Measurements from ENCODE around the gene SH3BP4.

The SH3BP4 gene

DNA sequence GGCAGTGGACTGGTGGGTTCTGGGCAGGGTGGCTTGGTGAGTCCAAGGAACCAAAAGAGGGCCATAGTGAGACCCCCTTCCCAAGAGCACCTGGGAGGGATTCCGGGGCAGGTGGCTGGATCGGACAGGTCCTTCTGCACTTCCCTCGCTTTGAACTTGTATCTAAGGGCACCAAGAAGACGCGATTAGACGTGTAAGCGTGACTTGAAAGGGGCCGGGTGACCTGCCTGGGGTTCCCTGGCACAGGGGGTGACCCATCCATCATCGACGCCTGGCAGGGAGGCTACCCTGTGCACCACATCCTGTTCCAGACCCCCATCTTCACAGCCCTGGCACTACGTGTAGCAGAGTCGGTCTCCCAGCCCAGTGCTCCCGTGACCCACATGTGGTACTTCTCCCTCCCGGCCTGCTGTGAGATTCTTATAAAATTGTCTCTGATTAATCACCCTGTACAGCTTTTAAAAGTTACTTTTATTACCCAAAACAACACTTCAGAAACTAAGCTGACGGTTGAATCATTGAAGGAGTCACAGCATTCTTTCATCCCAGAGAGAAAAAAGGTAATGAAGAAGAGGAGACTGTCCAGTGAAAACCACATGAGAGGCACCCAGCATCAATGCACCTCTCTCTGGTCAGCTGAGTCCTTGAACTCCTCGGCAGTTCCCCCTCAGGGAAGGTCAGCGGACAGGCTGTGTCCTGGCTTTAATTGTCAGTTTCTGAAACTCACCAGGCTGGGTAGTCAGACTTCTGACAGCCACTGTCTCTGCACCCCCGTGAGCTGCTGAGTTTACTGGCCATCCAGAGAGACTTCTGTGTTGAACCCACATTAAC is 13.0 kb downstream of the SH3BP4 start:
- no peak overlapping the region for H3K4me3 ChIP-seq
- H3K27ac ChIP-seq = no peak overlapping the region
- H3K4me1 ChIP-seq = peaks cover 0 to 10% (median 2%) of the 10 kb centered on the region in 4 donors
- no peaks in the 10 kb centered on the region for H3K27me3 ChIP-seq
- TF ChIP-seq, protein P1, sequence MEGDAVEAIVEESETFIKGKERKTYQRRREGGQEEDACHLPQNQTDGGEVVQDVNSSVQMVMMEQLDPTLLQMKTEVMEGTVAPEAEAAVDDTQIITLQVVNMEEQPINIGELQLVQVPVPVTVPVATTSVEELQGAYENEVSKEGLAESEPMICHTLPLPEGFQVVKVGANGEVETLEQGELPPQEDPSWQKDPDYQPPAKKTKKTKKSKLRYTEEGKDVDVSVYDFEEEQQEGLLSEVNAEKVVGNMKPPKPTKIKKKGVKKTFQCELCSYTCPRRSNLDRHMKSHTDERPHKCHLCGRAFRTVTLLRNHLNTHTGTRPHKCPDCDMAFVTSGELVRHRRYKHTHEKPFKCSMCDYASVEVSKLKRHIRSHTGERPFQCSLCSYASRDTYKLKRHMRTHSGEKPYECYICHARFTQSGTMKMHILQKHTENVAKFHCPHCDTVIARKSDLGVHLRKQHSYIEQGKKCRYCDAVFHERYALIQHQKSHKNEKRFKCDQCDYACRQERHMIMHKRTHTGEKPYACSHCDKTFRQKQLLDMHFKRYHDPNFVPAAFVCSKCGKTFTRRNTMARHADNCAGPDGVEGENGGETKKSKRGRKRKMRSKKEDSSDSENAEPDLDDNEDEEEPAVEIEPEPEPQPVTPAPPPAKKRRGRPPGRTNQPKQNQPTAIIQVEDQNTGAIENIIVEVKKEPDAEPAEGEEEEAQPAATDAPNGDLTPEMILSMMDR (IDR thresholded peaks at IDR 0.05) = no peak
- H3K9me3 ChIP-seq = no peaks in the 10 kb centered on the region
- intact Hi-C loops (cut with DNase I; ENCODE audit: low total_unique reads) = no loop called here
- peaks cover 0 to 4% (median 0%) of the 10 kb centered on the region in 3 donors for H3K36me3 ChIP-seq
- peak in 1 of 2 donors; percentile 53 for DNase-seq

DNA sequence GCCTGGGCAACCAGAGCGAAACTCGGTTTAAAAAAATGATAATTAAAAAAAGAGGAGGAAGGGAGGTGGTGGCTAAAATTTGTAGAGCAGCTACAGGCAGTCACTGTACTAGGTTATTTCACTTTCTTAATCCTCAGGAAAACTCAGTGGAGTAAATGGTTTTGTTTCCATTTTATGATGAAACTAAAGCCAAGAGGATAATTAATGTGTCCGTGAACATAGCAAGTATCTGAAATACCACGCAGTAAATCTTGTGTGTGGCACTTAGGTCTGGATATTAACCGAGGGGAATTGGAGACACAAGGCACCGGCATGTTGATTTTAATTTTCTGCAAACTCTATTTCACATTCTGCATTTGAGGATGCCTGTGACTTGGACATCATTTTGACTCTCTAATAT is 14.5 kb downstream of the SH3BP4 start:
- no peak overlapping the region for H3K27ac ChIP-seq
- H3K36me3 ChIP-seq = peaks cover 0 to 4% (median 0%) of the 10 kb centered on the region in 3 donors
- no peaks in the 10 kb centered on the region for H3K9me3 ChIP-seq
- intact Hi-C loops (cut with DNase I; ENCODE audit: low total_unique reads) = no loop called here
- H3K27me3 ChIP-seq = no peaks in the 10 kb centered on the region
- peaks cover 0 to 16% (median 2%) of the 10 kb centered on the region in 4 donors for H3K4me1 ChIP-seq
- no peak for DNase-seq
- TF ChIP-seq, protein P1 (IDR thresholded peaks at IDR 0.05) = no peak
- no peak overlapping the region for H3K4me3 ChIP-seq

DNA sequence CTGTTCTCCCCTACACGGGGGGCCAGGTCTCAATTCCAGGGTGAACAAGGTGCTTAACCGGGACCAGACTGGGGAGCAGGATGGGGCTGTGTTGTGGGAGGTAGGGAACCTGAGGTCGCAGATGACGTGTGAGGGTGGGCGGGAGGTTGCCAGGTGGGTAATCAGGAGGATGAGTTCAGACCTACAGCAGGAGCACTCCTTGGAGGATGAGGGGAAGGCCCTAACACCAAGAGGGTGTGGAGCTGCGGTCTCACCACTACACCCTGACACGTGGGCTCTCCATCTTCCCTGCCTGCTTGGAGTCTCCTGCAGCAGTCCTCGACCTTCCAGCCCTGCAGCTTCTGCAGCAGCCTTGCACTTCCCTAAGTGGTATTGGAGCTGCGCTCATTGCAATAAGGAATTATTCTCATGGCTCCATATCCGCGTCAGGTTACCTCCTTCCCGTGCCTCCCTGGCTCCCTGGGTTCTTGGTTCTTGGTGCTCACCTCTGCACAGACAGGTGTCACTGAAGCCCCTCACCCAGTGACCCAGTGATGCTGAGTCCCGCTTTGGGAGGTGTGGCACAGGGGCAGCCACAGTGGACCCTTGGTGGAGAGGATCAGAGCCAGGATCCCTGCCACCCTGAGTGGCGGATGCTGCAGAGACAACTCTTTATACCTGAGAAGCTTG is 15.5 kb downstream of the SH3BP4 start:
- intact Hi-C loops (cut with DNase I; ENCODE audit: low total_unique reads) = no loop called here
- TF ChIP-seq, protein P1 (IDR thresholded peaks at IDR 0.05) = no peak
- H3K4me3 ChIP-seq = no peak overlapping the region
- H3K4me1 ChIP-seq = peaks cover 0 to 16% (median 2%) of the 10 kb centered on the region in 4 donors
- H3K27ac ChIP-seq = no peak overlapping the region
- peaks cover 0 to 4% (median 0%) of the 10 kb centered on the region in 3 donors for H3K36me3 ChIP-seq
- peak in 1 of 2 donors; percentile 17 for DNase-seq
- H3K27me3 ChIP-seq = no peaks in the 10 kb centered on the region
- H3K9me3 ChIP-seq = no peaks in the 10 kb centered on the region

DNA sequence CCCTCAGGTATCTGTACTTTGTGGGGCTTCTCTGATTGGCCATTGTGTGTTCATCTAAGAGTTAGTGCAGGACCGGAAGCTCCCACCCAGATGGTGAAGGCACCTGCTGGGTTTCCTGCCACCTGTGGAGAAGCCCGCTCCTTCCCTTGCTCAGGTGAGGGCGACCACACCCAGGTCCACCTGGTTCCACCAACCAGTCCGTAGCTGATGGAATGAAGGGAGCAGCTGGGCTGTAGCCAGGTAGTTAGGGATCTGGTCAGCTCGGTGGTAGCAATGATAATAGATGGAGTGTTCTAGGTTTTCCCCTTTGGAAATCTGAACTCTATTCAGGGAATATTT is 16.0 kb downstream of the SH3BP4 start:
- no peak for DNase-seq
- Histone ChIP-seq H3K4me1 (peaks cover 0 to 16% (median 3%) of the 10 kb centered on the region in 4 donors), H3K4me3 (no peak overlapping the region), H3K9me3 (no peaks in the 10 kb centered on the region), H3K36me3 (peaks cover 0 to 4% (median 0%) of the 10 kb centered on the region in 3 donors), H3K27me3 (no peaks in the 10 kb centered on the region), H3K27ac (no peak overlapping the region)
- TF ChIP-seq, protein P1 (IDR thresholded peaks at IDR 0.05) = no peak
- intact Hi-C loops (cut with DNase I; ENCODE audit: low total_unique reads) = no loop called here

DNA sequence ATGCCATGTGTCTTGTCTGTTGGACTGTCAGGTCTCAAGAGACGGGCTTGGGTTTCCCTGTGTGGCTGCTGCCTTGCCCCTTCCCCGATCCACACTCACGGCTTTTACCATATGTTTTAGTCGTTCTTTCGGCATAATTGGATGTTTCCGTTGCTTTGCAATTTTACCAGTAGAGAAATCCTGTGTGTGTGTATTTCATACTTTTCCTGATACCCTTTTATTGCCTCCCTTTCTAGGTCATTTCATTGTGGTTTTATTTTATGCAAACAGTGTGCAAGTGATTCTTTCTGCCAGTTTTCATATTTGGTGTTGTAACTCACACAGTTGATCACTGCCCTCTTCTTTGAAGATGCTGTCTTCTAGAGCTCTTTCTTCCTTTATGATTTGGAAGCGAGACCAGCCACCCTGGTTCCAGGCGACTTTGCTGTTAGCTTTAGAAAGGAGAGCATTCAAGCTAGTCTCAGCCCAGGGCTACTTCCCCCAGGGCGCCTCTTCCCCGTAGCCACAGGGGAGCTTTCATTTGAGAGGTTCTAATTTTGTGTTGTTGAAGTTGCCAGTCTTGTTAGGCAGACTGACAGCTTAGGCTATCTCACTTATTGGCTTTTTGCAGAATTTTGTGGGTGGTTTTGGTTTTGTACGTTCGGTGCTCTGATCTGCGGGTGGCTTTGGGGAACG is 17.0 kb downstream of the SH3BP4 start:
- DNase-seq = no peak
- TF ChIP-seq, protein P1 (IDR thresholded peaks at IDR 0.05) = no peak
- Histone ChIP-seq H3K27me3 (no peaks in the 10 kb centered on the region), H3K27ac (no peak overlapping the region), H3K4me1 (peaks cover 0 to 16% (median 5%) of the 10 kb centered on the region in 4 donors), H3K9me3 (no peaks in the 10 kb centered on the region), H3K4me3 (no peak overlapping the region), H3K36me3 (peaks cover 0 to 4% (median 0%) of the 10 kb centered on the region in 3 donors)
- intact Hi-C loops (cut with DNase I; ENCODE audit: low total_unique reads) = no loop called here
